GM20431 (cell line): Measurements from ENCODE around the gene CD37.
"Not testable (repeated sequence)": the region's sequence is repeated elsewhere in the genome, so short reads cannot be mapped to it uniquely, and the experiment has no call there.

ENCODE experiments used
- in situ Hi-C: fragments of 300-500 bp; cut with MseI, MboI; formaldehyde crosslinking; loops from one replicate; pipeline ENCODE4 v1.15.0; 2020; ENCODE audit warnings: low sequenced_read_pairs; ENCODE audit not compliant: unreplicated experiment

CD37 gene

GRCh38 chr19:49335071-49335783, at the start of gene CD37:
Gene CD37 (plus strand): TSS chr19:49335406. CDS start chr19:49335541, 135 bp downstream.
- in situ Hi-C loops: no loop called here

- in situ Hi-C loops: no loop called here
Observed at GRCh38 chr19:49287141-49287770, 48.0 kb upstream of the CD37 start.

- in situ Hi-C loops: not testable (repeated sequence)
Observed at GRCh38 chr19:49288205-49288604, 47.0 kb upstream of the CD37 start.

GRCh38 chr19:49289286-49289685, 45.9 kb upstream of the CD37 start:
- in situ Hi-C loops: not testable (repeated sequence)

GRCh38 chr19:49290517-49290916, 44.7 kb upstream of the CD37 start:
- in situ Hi-C loops: no loop called here

GRCh38 chr19:49294401-49294800, 40.8 kb upstream of the CD37 start:
- in situ Hi-C loops: no loop called here

- in situ Hi-C loops: no loop called here
Observed at GRCh38 chr19:49295208-49295880, 39.9 kb upstream of the CD37 start.

GRCh38 chr19:49297403-49297802, 37.8 kb upstream of the CD37 start:
- in situ Hi-C loops: no loop called here

- in situ Hi-C loops: not testable (repeated sequence)
Observed at GRCh38 chr19:49298653-49299052, 36.6 kb upstream of the CD37 start.

- in situ Hi-C loops: no loop called here
Observed at GRCh38 chr19:49301165-49301865, 33.9 kb upstream of the CD37 start.

GRCh38 chr19:49301866-49302252, 33.3 kb upstream of the CD37 start:
- in situ Hi-C loops: no loop called here

- in situ Hi-C loops: not testable (repeated sequence)
Observed at GRCh38 chr19:49306734-49307133, 28.5 kb upstream of the CD37 start.

GRCh38 chr19:49309087-49309486, 26.1 kb upstream of the CD37 start:
- in situ Hi-C loops: no loop called here

GRCh38 chr19:49315111-49315510, 20.1 kb upstream of the CD37 start:
- in situ Hi-C loops: no loop called here

- in situ Hi-C loops: no loop called here
Observed at GRCh38 chr19:49316284-49316683, 18.9 kb upstream of the CD37 start.

- in situ Hi-C loops: no loop called here
Observed at GRCh38 chr19:49318296-49318695, 16.9 kb upstream of the CD37 start.

GRCh38 chr19:49324801-49325576, 10.2 kb upstream of the CD37 start, which contains the start of gene SLC6A16:
Gene SLC6A16 (minus strand): TSS chr19:49325191. CDS start chr19:49311347, 13,844 bp downstream.
- in situ Hi-C loops: no loop called here

GRCh38 chr19:49325756-49326155, 9.4 kb upstream of the CD37 start:
- in situ Hi-C loops: not testable (repeated sequence)

- in situ Hi-C loops: no loop called here
Observed at GRCh38 chr19:49326165-49326704, 9.0 kb upstream of the CD37 start.
